Activated naive CD8-positive, alpha-beta T cell treated with anti-CD3 and anti-CD28 coated beads for 36 hours (primary cell): ENCODE data around the gene OR9G1. TPM values are rescaled to one million over a fixed set of nuclear protein-coding genes. Genes with fewer than 3 reads are reported as not detected.
"Not testable (repeated sequence)": the region's sequence is repeated elsewhere in the genome, so short reads cannot be mapped to it uniquely, and the experiment has no call there.

ENCODE experiments used
- DNase-seq: peaks from one replicate; pipeline ENCODE4 v3.0.0; 2021
- H3K27ac Mint-ChIP-seq: one replicate; pipeline ENCODE4 v1.8.0; 2022; ENCODE audit warnings: mild to moderate bottlenecking, moderate library complexity, mixed read lengths
- H3K27me3 Mint-ChIP-seq: one replicate; pipeline ENCODE4 v1.8.0; 2022; ENCODE audit warnings: mild to moderate bottlenecking, mixed read lengths
- H3K36me3 Mint-ChIP-seq: one replicate; pipeline ENCODE4 v1.8.0; 2021; ENCODE audit warnings: mild to moderate bottlenecking, mixed read lengths
- H3K4me1 Mint-ChIP-seq: one replicate; pipeline ENCODE4 v1.8.0; 2021; ENCODE audit warnings: mixed read lengths
- H3K4me3 Mint-ChIP-seq: one replicate; pipeline ENCODE4 v1.8.0; 2022; ENCODE audit warnings: mild to moderate bottlenecking, moderate library complexity, mixed read lengths
- H3K9me3 Mint-ChIP-seq: one replicate; pipeline ENCODE4 v1.8.0; 2022; ENCODE audit warnings: mixed read lengths
- total RNA-seq, 2 experiments: library from RNA; stranded (reverse); gene quantifications; one replicate each; pipeline ENCODE4 v1.2.3, GENCODE V29; 2021

OR9G1 gene, protein sequence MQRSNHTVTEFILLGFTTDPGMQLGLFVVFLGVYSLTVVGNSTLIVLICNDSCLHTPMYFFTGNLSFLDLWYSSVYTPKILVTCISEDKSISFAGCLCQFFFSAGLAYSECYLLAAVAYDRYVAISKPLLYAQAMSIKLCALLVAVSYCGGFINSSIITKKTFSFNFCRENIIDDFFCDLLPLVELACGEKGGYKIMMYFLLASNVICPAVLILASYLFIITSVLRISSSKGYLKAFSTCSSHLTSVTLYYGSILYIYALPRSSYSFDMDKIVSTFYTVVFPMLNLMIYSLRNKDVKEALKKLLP
- not detected for total RNA-seq

DNA sequence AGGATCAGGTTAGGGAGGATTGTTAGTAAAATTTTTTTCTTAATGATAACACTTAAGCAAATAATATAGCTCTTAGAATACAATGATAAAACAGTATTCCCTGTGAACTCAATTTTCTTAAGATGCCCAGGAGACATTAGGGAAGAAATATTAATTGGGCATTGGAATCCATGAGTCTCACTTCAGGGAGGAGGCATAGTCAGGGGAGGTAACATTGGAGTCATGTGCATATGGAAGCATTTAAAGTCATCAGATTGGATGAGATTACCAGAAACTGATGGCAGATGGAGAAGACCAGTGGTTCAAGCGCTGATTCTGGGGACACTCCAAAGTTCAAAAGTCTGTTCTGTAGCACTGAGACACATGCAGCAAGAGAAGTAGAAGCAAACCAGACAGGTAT lies at the start of gene OR9G1:
OR9G1 (plus strand) TSS at position 301 of the 400 bp plus-strand sequence. CDS start 1,293 bp downstream, outside the sequence.
- Mint-ChIP-seq H3K4me1 (no peaks in the 10 kb centered on the region), H3K36me3 (no peaks in the 10 kb centered on the region), H3K4me3 (no peak within 1 kb of the TSS), H3K27me3 (no peaks in the 10 kb centered on the region), H3K9me3 (no peaks in the 10 kb centered on the region), H3K27ac (no peak within 1 kb of the TSS)
- DNase-seq, result no peak

DNA sequence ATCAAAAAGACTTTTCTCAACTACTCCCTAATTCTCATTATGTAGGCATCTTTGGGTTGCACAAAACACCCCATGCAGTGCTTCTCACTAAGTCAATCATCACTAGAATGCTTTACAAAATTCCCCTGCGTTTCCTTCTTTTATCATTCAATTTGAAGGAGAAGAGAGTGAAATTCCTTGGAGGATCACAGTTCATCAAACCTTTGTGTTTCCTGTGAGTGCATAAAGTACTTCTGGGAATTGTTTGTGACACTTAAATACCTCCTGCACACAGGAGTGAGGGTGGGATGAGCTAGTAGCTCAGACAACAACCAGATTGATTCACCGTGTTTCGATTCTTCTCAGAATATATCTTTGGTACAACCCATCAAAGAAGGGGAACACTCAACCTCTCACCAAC lies 39.1 kb upstream of the OR9G1 start:
- Mint-ChIP-seq H3K4me1 (no peaks in the 10 kb centered on the region), H3K27me3 (no peaks in the 10 kb centered on the region), H3K27ac (no peak overlapping the region), H3K36me3 (no peaks in the 10 kb centered on the region), H3K4me3 (no peak overlapping the region), H3K9me3 (peaks cover 7% of the 10 kb centered on the region)
- DNase-seq, result no peak

DNA sequence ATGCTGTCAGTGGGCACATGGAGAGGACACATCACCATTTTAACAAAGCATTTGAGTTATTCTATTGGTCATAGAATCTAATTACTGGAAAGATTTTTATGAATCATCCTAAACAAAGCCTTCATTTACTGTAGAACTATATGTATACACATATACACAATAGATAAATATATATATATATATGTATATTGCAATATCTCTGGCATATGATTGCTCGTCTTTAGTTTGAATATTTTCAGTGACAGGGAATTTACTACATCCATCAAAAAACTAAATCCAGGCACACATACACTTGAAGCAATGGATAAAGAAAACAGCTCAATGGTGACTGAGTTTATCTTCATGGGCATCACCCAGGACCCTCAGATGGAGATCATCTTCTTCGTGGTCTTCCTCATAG lies 35.5 kb upstream of the OR9G1 start, which contains the start of gene OR5AR1:
OR5AR1 (plus strand) TSS at position 301 of the 400 bp plus-strand sequence; CDS start at position 301, 0 bp downstream.
- no peak for DNase-seq
- H3K36me3 Mint-ChIP-seq, result no peaks in the 10 kb centered on the region
- H3K27me3 Mint-ChIP-seq, result no peaks in the 10 kb centered on the region
- no peaks in the 10 kb centered on the region for H3K9me3 Mint-ChIP-seq
- no peak within 1 kb of the TSS for H3K4me3 Mint-ChIP-seq
- H3K27ac Mint-ChIP-seq, result no peak within 1 kb of the TSS
- H3K4me1 Mint-ChIP-seq, result no peaks in the 10 kb centered on the region

DNA sequence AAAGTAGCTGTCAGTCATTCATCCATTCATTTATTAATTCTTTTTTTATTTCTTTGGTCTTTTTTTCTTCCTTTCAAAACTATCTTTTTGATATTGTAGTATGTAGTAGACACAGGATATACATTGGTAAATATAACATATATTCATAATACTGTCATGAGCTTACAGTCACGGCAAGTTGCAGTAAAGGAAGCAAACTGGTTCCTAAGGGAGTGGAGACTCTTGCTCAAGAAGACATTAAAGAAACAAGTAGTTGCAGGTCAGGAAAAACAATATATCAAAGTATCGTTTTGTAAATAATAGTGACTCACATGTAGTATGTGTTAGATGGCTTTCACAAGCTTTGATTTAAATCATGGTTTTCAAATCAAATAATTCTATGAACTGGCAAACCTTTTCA lies 27.9 kb upstream of the OR9G1 start:
- Mint-ChIP-seq H3K27me3 (no peaks in the 10 kb centered on the region), H3K36me3 (no peaks in the 10 kb centered on the region), H3K9me3 (peaks cover 2% of the 10 kb centered on the region), H3K27ac (no peak overlapping the region), H3K4me3 (no peak overlapping the region), H3K4me1 (no peaks in the 10 kb centered on the region)
- DNase-seq, result no peak

DNA sequence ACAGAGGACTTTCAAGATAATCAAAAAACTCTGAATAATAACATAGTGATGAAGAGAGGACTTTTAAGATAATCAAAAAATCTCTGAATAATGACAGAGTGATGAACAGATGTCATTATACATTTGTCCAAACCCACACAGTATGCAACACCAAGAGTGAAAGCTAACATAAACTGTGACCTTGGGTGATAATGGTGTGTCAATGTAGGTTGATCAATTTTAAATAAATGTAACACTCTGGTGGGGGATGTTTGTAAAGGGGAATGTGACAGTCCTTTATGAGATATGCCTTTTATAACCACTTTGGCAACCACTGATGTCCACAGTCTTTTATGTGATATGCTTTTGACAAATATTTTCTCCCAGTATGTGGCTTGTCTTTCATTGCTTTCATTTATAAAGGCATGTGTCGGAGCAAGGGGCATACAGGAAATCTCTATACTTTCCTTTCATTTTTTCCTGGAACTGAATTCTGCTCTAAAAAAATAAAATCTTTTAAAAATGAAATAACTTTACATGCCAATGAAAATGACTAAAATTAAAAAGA lies 10.3 kb upstream of the OR9G1 start:
- Mint-ChIP-seq H3K4me1 (no peaks in the 10 kb centered on the region), H3K36me3 (no peaks in the 10 kb centered on the region), H3K27ac (no peak overlapping the region), H3K9me3 (no peaks in the 10 kb centered on the region), H3K27me3 (no peaks in the 10 kb centered on the region), H3K4me3 (no peak overlapping the region)
- no peak for DNase-seq

DNA sequence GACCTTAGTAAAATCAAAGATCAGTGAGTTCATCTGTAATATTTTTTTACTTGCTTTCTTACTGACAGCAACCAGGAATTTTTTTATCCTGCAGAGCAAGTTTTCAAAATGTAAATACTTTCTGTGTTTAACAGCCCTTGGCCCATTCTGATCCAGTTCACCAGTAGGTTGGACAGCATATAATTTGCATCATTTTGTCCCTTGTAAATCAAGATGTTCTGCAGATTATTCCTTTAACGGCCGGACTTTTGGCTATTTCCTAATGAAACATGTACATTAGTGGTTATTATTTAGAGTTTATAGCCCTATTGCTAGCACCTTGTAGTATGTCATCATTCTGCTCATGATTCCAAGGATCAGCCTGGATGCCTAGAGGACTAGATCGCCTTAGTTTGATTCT lies 7.7 kb upstream of the OR9G1 start:
- H3K27ac Mint-ChIP-seq, DNase-seq, H3K4me3 Mint-ChIP-seq, H3K9me3 Mint-ChIP-seq, H3K4me1 Mint-ChIP-seq, H3K27me3 Mint-ChIP-seq, H3K36me3 Mint-ChIP-seq: not testable (repeated sequence)

DNA sequence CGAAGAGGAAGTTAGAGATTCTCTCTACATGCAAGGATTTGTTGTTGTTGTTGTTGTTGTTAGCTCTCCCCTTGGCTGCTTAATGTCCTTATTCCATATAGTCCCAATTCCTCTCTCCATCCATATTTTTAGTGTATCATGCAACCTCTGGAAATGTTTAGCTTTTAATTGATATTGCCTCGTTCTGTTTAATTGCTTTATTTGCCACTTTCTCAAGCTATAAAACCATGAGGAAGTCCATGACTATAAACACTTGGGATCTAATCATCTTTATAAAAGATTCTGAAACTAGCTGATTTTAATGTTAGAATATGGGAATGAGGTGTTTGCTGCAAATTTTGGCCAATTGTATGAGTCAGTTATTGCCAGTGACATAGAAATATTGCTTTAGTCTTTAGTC lies 5.5 kb upstream of the OR9G1 start:
- H3K27me3 Mint-ChIP-seq, result no peaks in the 10 kb centered on the region
- no peaks in the 10 kb centered on the region for H3K9me3 Mint-ChIP-seq
- no peak overlapping the region for H3K4me3 Mint-ChIP-seq
- no peaks in the 10 kb centered on the region for H3K4me1 Mint-ChIP-seq
- DNase-seq, result no peak
- H3K36me3 Mint-ChIP-seq, result no peaks in the 10 kb centered on the region
- no peak overlapping the region for H3K27ac Mint-ChIP-seq

DNA sequence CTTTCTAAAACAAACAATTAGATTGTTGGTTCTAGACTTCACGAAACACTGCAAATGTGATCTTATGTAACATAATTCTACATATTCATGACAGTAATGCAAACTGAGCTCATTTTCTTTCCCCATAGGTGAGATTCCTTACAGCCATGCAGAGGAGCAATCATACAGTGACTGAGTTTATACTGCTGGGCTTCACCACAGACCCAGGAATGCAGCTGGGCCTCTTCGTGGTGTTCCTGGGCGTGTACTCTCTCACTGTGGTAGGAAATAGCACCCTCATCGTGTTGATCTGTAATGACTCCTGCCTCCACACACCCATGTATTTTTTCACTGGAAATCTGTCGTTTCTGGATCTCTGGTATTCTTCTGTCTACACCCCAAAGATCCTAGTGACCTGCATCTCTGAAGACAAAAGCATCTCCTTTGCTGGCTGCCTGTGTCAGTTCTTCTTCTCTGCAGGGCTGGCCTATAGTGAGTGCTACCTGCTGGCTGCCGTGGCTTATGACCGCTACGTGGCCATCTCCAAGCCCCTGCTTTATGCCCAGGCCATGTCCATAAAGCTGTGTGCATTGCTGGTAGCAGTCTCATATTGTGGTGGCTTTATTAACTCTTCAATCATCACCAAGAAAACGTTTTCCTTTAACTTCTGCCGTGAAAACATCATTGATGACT lies 1.5 kb downstream of the OR9G1 start:
- no peak overlapping the region for H3K27ac Mint-ChIP-seq
- no peak for DNase-seq
- no peak overlapping the region for H3K4me3 Mint-ChIP-seq
- H3K36me3 Mint-ChIP-seq, result no peaks in the 10 kb centered on the region
- H3K9me3 Mint-ChIP-seq, result peaks cover 2% of the 10 kb centered on the region
- H3K27me3 Mint-ChIP-seq, result no peaks in the 10 kb centered on the region
- H3K4me1 Mint-ChIP-seq, result no peaks in the 10 kb centered on the region

DNA sequence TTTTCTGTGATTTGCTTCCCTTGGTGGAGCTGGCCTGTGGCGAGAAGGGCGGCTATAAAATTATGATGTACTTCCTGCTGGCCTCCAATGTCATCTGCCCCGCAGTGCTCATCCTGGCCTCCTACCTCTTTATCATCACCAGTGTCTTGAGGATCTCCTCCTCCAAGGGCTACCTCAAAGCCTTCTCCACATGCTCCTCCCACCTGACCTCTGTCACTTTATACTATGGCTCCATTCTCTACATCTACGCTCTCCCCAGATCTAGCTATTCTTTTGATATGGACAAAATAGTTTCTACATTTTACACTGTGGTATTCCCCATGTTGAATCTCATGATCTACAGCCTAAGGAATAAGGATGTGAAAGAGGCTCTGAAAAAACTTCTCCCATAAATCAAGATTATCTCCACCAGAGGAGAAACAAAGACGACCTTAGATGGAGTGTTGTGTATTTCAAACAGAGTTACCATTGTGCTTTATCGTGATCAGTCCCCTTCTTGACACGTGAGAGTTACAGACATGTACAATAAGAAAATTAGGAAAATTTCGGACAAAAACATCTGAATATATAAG lies 2.1 kb downstream of the OR9G1 start:
- Mint-ChIP-seq H3K27ac (no peak overlapping the region), H3K9me3 (peaks cover 2% of the 10 kb centered on the region)

DNA sequence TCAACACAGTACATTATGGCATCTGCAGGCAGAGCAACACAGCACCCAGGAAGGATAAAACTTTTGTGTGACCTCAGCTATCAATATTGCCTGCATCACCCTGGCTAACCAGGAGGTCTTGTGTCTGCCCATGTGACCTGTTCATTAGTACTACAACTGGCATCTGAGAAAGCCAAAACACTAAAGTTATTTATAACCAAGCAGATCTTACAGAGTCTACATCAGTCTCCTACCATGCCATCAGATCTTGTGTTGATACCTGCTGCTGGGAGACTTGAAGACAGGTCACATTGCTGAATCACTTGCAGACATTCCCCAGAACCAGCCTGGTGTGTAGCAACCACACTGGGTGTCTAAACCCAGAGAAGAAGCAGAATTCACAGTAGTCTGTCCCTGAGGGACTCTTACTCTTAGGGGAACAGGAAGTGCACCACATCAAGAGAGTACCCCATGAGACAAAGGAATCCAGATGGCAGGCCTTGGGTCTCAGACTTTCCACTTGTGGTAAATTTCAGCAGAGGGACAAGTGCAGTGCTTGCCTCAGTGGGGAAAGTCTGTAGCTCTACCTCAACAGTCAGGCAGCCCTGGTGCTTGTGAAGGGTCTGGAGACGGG lies 7.0 kb downstream of the OR9G1 start:
- Mint-ChIP-seq H3K9me3 (peaks cover 9% of the 10 kb centered on the region), H3K4me3 (no peak overlapping the region), H3K27me3 (no peaks in the 10 kb centered on the region), H3K27ac (no peak overlapping the region), H3K4me1 (no peaks in the 10 kb centered on the region), H3K36me3 (no peaks in the 10 kb centered on the region)
- DNase-seq, result no peak

More for the DNA sequence above, 2.1 kb downstream of the OR9G1 start:
- Mint-ChIP-seq H3K4me1 (no peaks in the 10 kb centered on the region), H3K4me3 (no peak overlapping the region), H3K27me3 (no peaks in the 10 kb centered on the region), H3K36me3 (no peaks in the 10 kb centered on the region)
- no peak for DNase-seq

DNA sequence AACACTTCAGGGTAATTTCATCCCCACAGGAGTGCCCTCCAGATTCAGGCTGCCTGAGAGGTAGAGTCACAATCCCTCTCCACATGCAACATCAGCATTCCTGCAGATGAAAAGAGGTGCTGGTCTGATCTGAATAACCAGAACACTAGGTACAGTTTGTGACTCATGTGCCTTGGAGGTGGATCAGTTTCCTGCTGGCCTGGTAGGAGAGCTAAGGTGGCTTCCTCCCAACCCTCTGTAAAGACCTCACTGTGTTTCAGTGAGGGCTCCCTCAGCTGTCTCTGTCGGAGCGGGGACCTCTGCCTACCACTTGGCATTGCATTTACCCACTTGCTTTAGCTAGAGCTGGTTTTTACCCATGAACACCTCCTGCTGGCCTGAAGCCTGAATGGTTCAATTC lies 7.6 kb downstream of the OR9G1 start:
- Mint-ChIP-seq H3K36me3 (no peaks in the 10 kb centered on the region), H3K27ac (no peak overlapping the region), H3K27me3 (no peaks in the 10 kb centered on the region), H3K9me3 (peaks cover 10% of the 10 kb centered on the region), H3K4me3 (no peak overlapping the region), H3K4me1 (no peaks in the 10 kb centered on the region)
- no peak for DNase-seq

DNA sequence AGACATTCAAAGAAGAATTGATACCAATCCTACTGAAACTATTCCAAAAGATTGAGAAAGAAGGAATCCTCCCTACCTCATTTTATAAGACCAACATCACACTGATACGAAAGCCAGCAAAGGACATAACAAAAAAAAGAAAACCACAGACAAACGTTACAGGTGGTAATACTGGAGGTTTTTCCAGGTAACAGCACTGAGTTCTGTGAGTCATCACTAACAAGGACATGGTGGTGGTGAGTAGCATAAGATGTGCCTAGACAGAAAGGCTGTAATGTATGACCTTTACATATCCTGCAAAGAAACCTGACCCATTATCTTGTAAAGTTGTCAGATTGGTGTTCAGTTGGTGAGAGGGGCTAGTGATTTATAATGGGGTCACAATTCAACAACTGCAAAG lies 15.3 kb downstream of the OR9G1 start:
- Mint-ChIP-seq H3K27me3 (no peaks in the 10 kb centered on the region), H3K27ac (no peak overlapping the region), H3K36me3 (no peaks in the 10 kb centered on the region), H3K4me1 (no peaks in the 10 kb centered on the region), H3K4me3 (no peak overlapping the region), H3K9me3 (peaks cover 3% of the 10 kb centered on the region)
- no peak for DNase-seq

DNA sequence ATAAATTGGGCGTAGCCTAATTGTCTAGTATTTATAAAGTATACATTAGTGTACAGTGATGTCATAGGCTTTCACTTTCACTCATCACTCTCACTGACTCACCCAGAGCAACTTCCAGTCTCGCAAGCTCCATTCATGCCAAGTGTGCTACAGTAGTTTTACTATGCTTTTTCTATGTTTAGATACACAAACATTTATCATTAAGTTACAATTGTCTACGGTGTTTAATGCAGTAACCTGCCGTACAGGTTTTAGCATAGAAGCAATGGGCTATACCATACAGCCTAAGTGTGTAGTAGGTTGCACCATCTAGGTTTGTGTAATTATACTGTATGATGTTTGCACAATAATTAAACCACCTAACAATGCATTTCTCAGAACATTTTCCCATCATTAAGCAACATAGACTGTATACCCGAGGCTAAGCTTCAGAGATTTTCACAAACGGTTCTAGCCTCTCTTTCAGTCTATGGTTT lies 17.5 kb downstream of the OR9G1 start:
- H3K4me1 Mint-ChIP-seq, result no peaks in the 10 kb centered on the region
- H3K4me3 Mint-ChIP-seq, result no peak overlapping the region
- no peak for DNase-seq
- H3K27me3 Mint-ChIP-seq, result no peaks in the 10 kb centered on the region
- H3K36me3 Mint-ChIP-seq, result no peaks in the 10 kb centered on the region
- no peak overlapping the region for H3K27ac Mint-ChIP-seq
- no peaks in the 10 kb centered on the region for H3K9me3 Mint-ChIP-seq

DNA sequence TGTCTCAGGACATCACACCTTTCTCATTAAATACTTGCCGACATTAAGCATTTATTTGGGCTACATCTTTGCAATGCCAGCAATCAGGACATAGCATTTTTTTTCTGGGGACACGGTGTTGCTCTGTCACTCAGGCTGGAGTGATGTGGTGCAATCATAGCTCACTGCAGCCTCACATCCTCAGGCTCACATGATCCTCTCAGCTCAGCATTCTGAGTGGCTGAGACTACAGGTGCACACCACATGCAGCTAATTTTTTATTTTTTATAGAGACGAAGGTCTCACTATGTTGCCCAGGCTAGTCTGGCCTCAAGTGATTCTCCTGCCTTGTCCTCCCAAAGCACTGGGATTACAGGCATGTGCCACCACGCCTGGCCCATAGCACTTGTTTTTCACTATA lies 21.6 kb downstream of the OR9G1 start:
- Mint-ChIP-seq H3K4me1 (no peaks in the 10 kb centered on the region), H3K36me3 (no peaks in the 10 kb centered on the region), H3K27ac (no peak overlapping the region), H3K9me3 (no peaks in the 10 kb centered on the region), H3K27me3 (no peaks in the 10 kb centered on the region), H3K4me3 (no peak overlapping the region)
- no peak for DNase-seq

DNA sequence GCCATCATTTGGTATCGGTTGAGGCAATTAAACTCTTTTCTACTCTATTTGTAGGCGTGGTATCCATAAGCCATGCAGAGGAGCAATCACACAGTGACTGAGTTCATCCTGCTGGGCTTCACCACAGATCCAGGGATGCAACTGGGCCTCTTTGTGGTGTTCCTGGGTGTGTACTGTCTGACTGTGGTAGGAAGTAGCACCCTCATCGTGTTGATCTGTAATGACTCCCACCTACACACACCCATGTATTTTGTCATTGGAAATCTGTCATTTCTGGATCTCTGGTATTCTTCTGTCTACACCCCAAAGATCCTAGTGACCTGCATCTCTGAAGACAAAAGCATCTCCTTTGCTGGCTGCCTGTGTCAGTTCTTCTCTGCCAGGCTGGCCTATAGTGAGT lies 41.2 kb downstream of the OR9G1 start:
- no peaks in the 10 kb centered on the region for H3K36me3 Mint-ChIP-seq
- DNase-seq, result no peak
- no peaks in the 10 kb centered on the region for H3K4me1 Mint-ChIP-seq
- no peak overlapping the region for H3K4me3 Mint-ChIP-seq
- H3K27me3 Mint-ChIP-seq, result no peaks in the 10 kb centered on the region
- peaks cover 3% of the 10 kb centered on the region for H3K9me3 Mint-ChIP-seq
- no peak overlapping the region for H3K27ac Mint-ChIP-seq
